Measurements from ENCODE around the gene ITGA7.

ITGA7 gene

DNA sequence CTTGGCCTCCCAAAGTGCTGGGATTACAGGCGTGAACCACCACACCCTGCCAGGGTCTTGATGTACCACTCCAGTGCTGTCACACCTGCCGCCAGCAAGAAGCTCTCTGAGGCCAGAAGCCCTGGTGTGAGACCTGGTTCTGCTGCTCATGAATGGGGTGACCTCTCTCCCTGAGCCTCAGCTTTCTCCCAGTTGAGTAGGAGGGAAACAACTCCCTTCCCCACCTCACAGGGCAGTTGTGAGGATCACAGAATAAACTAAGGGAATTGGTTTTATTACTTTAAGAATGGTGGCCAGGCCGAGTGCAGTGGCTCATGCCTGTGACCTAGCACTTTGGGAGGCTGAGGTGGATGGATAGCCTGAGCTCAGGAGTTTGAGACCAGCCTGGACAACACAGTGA lies 26.9 kb upstream of the ITGA7 start:
- H3K4me3 ChIP-seq (ENCODE audit: low read depth in 1 of 2, low read length in 2 of 2) = no peak overlapping the region
- H3K9me3 ChIP-seq (ENCODE audit: control insufficient read depth in 1 of 2, low read length in 2 of 2) = no peaks in the 10 kb centered on the region
- no peak overlapping the region for H3K27ac ChIP-seq (ENCODE audit: low read depth, low read length)
- no peaks in the 10 kb centered on the region for H3K27me3 ChIP-seq (ENCODE audit: control insufficient read depth in 1 of 2, insufficient read depth in 2 of 2, low read length in 2 of 2)
- H3K9ac ChIP-seq (ENCODE audit: low read depth in 1 of 2, low read length in 2 of 2) = no peak overlapping the region
- H3K36me3 ChIP-seq (ENCODE audit: control insufficient read depth in 1 of 2, insufficient read depth in 2 of 2, low read length in 2 of 2) = no peaks in the 10 kb centered on the region
- peaks cover 20 to 27% of the 10 kb centered on the region in 2 donors for H3K4me1 ChIP-seq (ENCODE audit: control insufficient read depth in 1 of 2, insufficient read depth in 2 of 2, low read length in 2 of 2)

DNA sequence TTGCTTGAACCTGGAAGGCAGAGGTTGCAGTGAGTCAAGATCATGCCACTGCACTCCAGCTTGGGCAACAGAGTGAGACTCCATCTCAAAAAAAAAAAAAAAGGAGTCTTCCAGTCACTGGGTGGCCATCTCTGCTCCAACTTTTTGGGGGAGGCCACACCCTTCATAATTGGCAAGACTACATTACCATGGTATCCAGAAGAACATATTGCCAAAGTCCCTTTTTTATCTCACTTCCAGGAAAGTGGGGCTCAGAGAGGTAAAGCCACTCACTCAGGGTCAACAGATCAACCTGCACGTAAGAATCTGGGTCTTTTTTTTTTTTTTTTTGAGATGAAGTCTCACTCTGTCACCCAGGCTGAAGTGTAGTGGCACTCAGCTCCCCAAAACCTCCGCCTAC lies 26.2 kb upstream of the ITGA7 start:
- H3K9ac ChIP-seq (ENCODE audit: low read depth in 1 of 2, low read length in 2 of 2) = no peak overlapping the region
- H3K9me3 ChIP-seq (ENCODE audit: control insufficient read depth in 1 of 2, low read length in 2 of 2) = no peaks in the 10 kb centered on the region
- no peak overlapping the region for H3K4me3 ChIP-seq (ENCODE audit: low read depth in 1 of 2, low read length in 2 of 2)
- peaks cover 20 to 29% of the 10 kb centered on the region in 2 donors for H3K4me1 ChIP-seq (ENCODE audit: control insufficient read depth in 1 of 2, insufficient read depth in 2 of 2, low read length in 2 of 2)
- no peak overlapping the region for H3K27ac ChIP-seq (ENCODE audit: low read depth, low read length)
- no peaks in the 10 kb centered on the region for H3K27me3 ChIP-seq (ENCODE audit: control insufficient read depth in 1 of 2, insufficient read depth in 2 of 2, low read length in 2 of 2)
- no peaks in the 10 kb centered on the region for H3K36me3 ChIP-seq (ENCODE audit: control insufficient read depth in 1 of 2, insufficient read depth in 2 of 2, low read length in 2 of 2)

GRCh38 chr12:55733021-55733555 lies 25.4 kb upstream of the ITGA7 start:
- Histone ChIP-seq H3K36me3 (ENCODE audit: control insufficient read depth in 1 of 2, insufficient read depth in 2 of 2, low read length in 2 of 2) (no peaks in the 10 kb centered on the region), H3K9ac (ENCODE audit: low read depth in 1 of 2, low read length in 2 of 2) (no peak overlapping the region), H3K27me3 (ENCODE audit: control insufficient read depth in 1 of 2, insufficient read depth in 2 of 2, low read length in 2 of 2) (no peaks in the 10 kb centered on the region), H3K4me3 (ENCODE audit: low read depth in 1 of 2, low read length in 2 of 2) (no peak overlapping the region), H3K27ac (ENCODE audit: low read depth, low read length) (no peak overlapping the region), H3K9me3 (ENCODE audit: control insufficient read depth in 1 of 2, low read length in 2 of 2) (no peaks in the 10 kb centered on the region), H3K4me1 (ENCODE audit: control insufficient read depth in 1 of 2, insufficient read depth in 2 of 2, low read length in 2 of 2) (peaks cover 14 to 25% of the 10 kb centered on the region in 2 donors)

GRCh38 chr12:55732288-55732687 lies 24.6 kb upstream of the ITGA7 start:
- H3K4me3 ChIP-seq (ENCODE audit: low read depth in 1 of 2, low read length in 2 of 2) = no peak overlapping the region
- H3K9ac ChIP-seq (ENCODE audit: low read depth in 1 of 2, low read length in 2 of 2) = no peak overlapping the region
- peaks cover 15 to 25% of the 10 kb centered on the region in 2 donors for H3K4me1 ChIP-seq (ENCODE audit: control insufficient read depth in 1 of 2, insufficient read depth in 2 of 2, low read length in 2 of 2)

GRCh38 chr12:55729819-55730818 lies 22.4 kb upstream of the ITGA7 start:
- H3K9ac ChIP-seq (ENCODE audit: low read depth in 1 of 2, low read length in 2 of 2) = peak overlapping the region; percentile 86 to 98
- no peaks in the 10 kb centered on the region for H3K27me3 ChIP-seq (ENCODE audit: control insufficient read depth in 1 of 2, insufficient read depth in 2 of 2, low read length in 2 of 2)
- H3K4me1 ChIP-seq (ENCODE audit: control insufficient read depth in 1 of 2, insufficient read depth in 2 of 2, low read length in 2 of 2) = peaks cover 22 to 31% of the 10 kb centered on the region in 2 donors
- no peaks in the 10 kb centered on the region for H3K9me3 ChIP-seq (ENCODE audit: control insufficient read depth in 1 of 2, low read length in 2 of 2)
- H3K4me3 ChIP-seq (ENCODE audit: low read depth in 1 of 2, low read length in 2 of 2) = peak overlapping the region; percentile 82 to 97
- H3K36me3 ChIP-seq (ENCODE audit: control insufficient read depth in 1 of 2, insufficient read depth in 2 of 2, low read length in 2 of 2) = peaks cover 8 to 15% of the 10 kb centered on the region in 2 donors
- peak overlapping the region; percentile 96 for H3K27ac ChIP-seq (ENCODE audit: low read depth, low read length)

More at GRCh38 chr12:55732288-55732687, 24.6 kb upstream of the ITGA7 start:
- H3K36me3 ChIP-seq (ENCODE audit: control insufficient read depth in 1 of 2, insufficient read depth in 2 of 2, low read length in 2 of 2) = no peaks in the 10 kb centered on the region
- no peaks in the 10 kb centered on the region for H3K27me3 ChIP-seq (ENCODE audit: control insufficient read depth in 1 of 2, insufficient read depth in 2 of 2, low read length in 2 of 2)
- no peaks in the 10 kb centered on the region for H3K9me3 ChIP-seq (ENCODE audit: control insufficient read depth in 1 of 2, low read length in 2 of 2)
- H3K27ac ChIP-seq (ENCODE audit: low read depth, low read length) = no peak overlapping the region

DNA sequence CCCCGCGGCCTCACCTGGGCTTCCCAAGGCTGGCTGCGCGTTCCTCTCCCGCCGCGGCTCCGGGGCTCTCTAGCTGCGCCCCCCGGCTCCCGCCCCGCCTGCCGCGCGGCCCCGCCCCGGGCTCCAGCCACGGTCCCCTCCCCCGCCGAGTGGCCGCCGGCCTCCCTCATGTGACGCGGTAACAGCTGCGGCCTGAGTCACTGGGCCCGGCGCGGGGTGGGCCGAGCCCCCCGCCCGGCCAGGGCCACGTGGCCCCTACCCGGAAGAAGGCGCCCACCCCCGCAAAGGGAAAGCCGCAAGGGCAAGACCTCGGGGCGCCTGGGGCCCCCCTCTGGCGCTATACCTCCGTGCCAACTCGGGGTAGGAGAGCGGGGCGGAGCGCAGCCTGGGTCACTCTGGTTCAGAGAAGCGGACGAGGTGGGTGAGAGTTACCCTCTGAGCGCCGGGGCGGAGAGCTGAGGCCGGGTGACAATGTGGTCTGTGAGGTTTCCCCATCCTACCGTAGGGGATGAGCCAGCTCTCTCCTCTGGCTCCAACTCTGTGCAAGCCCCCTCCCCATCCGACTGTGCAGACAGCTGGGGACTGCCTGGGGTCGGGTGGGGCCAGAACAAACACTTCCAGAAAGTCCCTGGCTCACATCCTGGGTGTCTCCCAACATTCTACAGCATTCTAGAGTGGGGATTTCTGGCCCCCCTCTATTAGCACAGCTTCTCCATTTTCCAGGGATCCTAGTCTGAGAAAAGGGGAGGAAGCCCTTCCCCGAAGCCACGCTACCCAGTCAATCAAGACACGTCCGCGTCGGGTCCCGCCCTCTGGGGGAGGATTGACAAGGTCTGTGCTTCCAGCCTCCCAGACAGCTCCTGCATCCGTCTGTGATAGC lies 21.5 kb upstream of the ITGA7 start, which contains the start of gene CD63:
Gene CD63 (minus strand): TSS at position 71 of the 880 bp plus-strand sequence. CDS start 668 bp downstream, outside the sequence.
- peak within 1 kb of the TSS; percentile 82 to 97 for H3K4me3 ChIP-seq (ENCODE audit: low read depth in 1 of 2, low read length in 2 of 2)
- H3K9ac ChIP-seq (ENCODE audit: low read depth in 1 of 2, low read length in 2 of 2) = peak within 1 kb of the TSS; percentile 88 to 98
- peaks cover 11 to 24% of the 10 kb centered on the region in 2 donors for H3K36me3 ChIP-seq (ENCODE audit: control insufficient read depth in 1 of 2, insufficient read depth in 2 of 2, low read length in 2 of 2)
- H3K27me3 ChIP-seq (ENCODE audit: control insufficient read depth in 1 of 2, insufficient read depth in 2 of 2, low read length in 2 of 2) = no peaks in the 10 kb centered on the region
- H3K9me3 ChIP-seq (ENCODE audit: control insufficient read depth in 1 of 2, low read length in 2 of 2) = no peaks in the 10 kb centered on the region
- peaks cover 31 to 41% of the 10 kb centered on the region in 2 donors for H3K4me1 ChIP-seq (ENCODE audit: control insufficient read depth in 1 of 2, insufficient read depth in 2 of 2, low read length in 2 of 2)
- peak within 1 kb of the TSS; percentile 96 for H3K27ac ChIP-seq (ENCODE audit: low read depth, low read length)

- no peaks in the 10 kb centered on the region for H3K27me3 ChIP-seq (ENCODE audit: control insufficient read depth in 1 of 2, insufficient read depth in 2 of 2, low read length in 2 of 2)
- H3K36me3 ChIP-seq (ENCODE audit: control insufficient read depth in 1 of 2, insufficient read depth in 2 of 2, low read length in 2 of 2) = peaks cover 13 to 30% of the 10 kb centered on the region in 2 donors
- H3K4me3 ChIP-seq (ENCODE audit: low read depth in 1 of 2, low read length in 2 of 2) = peak overlapping the region; percentile 82 to 97
- H3K4me1 ChIP-seq (ENCODE audit: control insufficient read depth in 1 of 2, insufficient read depth in 2 of 2, low read length in 2 of 2) = peaks cover 39 to 49% of the 10 kb centered on the region in 2 donors
- peak overlapping the region; percentile 96 for H3K27ac ChIP-seq (ENCODE audit: low read depth, low read length)
- no peaks in the 10 kb centered on the region for H3K9me3 ChIP-seq (ENCODE audit: control insufficient read depth in 1 of 2, low read length in 2 of 2)
- peak overlapping the region; percentile 88 to 98 for H3K9ac ChIP-seq (ENCODE audit: low read depth in 1 of 2, low read length in 2 of 2)
These were observed 20.7 kb upstream of the ITGA7 start for GRCh38 chr12:55728186-55728938.

GRCh38 chr12:55727643-55728185 lies 20.0 kb upstream of the ITGA7 start:
- H3K36me3 ChIP-seq (ENCODE audit: control insufficient read depth in 1 of 2, insufficient read depth in 2 of 2, low read length in 2 of 2) = peaks cover 13 to 37% of the 10 kb centered on the region in 2 donors
- no peaks in the 10 kb centered on the region for H3K27me3 ChIP-seq (ENCODE audit: control insufficient read depth in 1 of 2, insufficient read depth in 2 of 2, low read length in 2 of 2)
- no peaks in the 10 kb centered on the region for H3K9me3 ChIP-seq (ENCODE audit: control insufficient read depth in 1 of 2, low read length in 2 of 2)
- H3K9ac ChIP-seq (ENCODE audit: low read depth in 1 of 2, low read length in 2 of 2) = peak overlapping the region; percentile 88 to 98
- peak overlapping the region; percentile 96 for H3K27ac ChIP-seq (ENCODE audit: low read depth, low read length)
- peak overlapping the region; percentile 82 to 97 for H3K4me3 ChIP-seq (ENCODE audit: low read depth in 1 of 2, low read length in 2 of 2)
- peaks cover 43 to 55% of the 10 kb centered on the region in 2 donors for H3K4me1 ChIP-seq (ENCODE audit: control insufficient read depth in 1 of 2, insufficient read depth in 2 of 2, low read length in 2 of 2)

GRCh38 chr12:55726971-55727370 lies 19.3 kb upstream of the ITGA7 start:
- H3K9ac ChIP-seq (ENCODE audit: low read depth in 1 of 2, low read length in 2 of 2) = peak overlapping the region; percentile 88 to 98
- H3K27ac ChIP-seq (ENCODE audit: low read depth, low read length) = peak overlapping the region; percentile 24
- peaks cover 13 to 37% of the 10 kb centered on the region in 2 donors for H3K36me3 ChIP-seq (ENCODE audit: control insufficient read depth in 1 of 2, insufficient read depth in 2 of 2, low read length in 2 of 2)
- H3K27me3 ChIP-seq (ENCODE audit: control insufficient read depth in 1 of 2, insufficient read depth in 2 of 2, low read length in 2 of 2) = no peaks in the 10 kb centered on the region
- no peaks in the 10 kb centered on the region for H3K9me3 ChIP-seq (ENCODE audit: control insufficient read depth in 1 of 2, low read length in 2 of 2)
- H3K4me1 ChIP-seq (ENCODE audit: control insufficient read depth in 1 of 2, insufficient read depth in 2 of 2, low read length in 2 of 2) = peaks cover 43 to 59% of the 10 kb centered on the region in 2 donors
- H3K4me3 ChIP-seq (ENCODE audit: low read depth in 1 of 2, low read length in 2 of 2) = peak overlapping the region; percentile 82 to 97

Measured in duodenal mucosa (tissue), 2 donors.